Testis (tissue), 2 donors: ENCODE measurements around the gene SRD5A1.

Source experiments
- CTCF ChIP-seq, 3 experiments: fragments of 450-650 bp in 2 of 3; fragments of 200-600 bp in 1 of 3; sonication (generic) in 1 of 3; IDR thresholded peaks; one replicate each; pipeline ENCODE4 v1.5.1; 2016 to 2019; ENCODE audit warnings: antibody characterized with exemption in 3 of 3, mild to moderate bottlenecking in 2 of 3, moderate library complexity in 1 of 3
- POLR2A ChIP-seq: fragments of 450-650 bp; IDR thresholded peaks from one replicate; pipeline ENCODE4 v1.6.1; 2017; ENCODE audit warnings: antibody characterized with exemption, mild to moderate bottlenecking, moderate library complexity

- TF ChIP-seq CTCF (IDR thresholded peaks at IDR 0.05): no peak
- TF ChIP-seq POLR2A: no peak
These were observed 47.7 kb downstream of the SRD5A1 start for GRCh38 chr5:6680922-6681321.
